Right forelimb (tissue), 1 donor: ENCODE results near the gene HNRNPUL2.
"Not testable (repeated sequence)": the region's sequence is repeated elsewhere in the genome, so short reads cannot be mapped to it uniquely, and the experiment has no call there.

Experiments
- DNase-seq: peaks from one replicate; pipeline ENCODE4 v3.0.0-alpha.2; 2018

The HNRNPUL2 gene

DNA sequence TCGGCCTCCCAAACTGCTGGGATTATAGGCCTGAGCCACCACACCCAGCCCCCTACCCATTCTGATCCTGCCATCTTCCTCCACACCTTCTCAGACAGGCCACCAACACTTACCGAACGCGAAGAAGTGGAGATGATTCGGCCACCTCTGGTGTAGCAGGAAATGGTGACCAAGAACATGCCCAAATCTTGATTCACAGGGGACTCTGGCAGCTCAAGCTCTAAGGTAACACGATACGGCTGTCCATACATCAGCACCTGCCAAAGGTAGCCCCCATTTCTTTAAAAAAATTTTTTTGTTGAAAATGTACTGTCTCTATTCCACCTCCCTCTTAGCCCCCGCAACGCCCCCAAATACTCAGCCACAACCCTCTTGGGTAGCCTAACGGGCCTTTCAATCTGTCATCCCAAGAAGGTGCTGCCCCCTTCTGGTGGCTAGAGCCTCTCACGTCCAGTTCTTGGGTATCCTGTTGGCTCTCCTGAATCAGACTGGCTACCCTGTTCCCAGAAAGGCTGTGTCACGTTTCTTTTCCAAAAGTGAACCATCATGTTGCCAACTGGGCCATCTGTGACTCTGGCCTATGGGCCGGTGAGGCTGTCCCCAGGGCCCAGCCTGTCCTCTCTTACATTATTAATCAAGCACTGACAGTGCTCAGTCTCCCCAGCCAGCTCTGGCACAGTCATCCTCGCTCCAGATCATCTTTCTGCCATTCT lies 32.6 kb downstream of the HNRNPUL2 start:
- DNase-seq, result peak; percentile 81

GRCh38 chr11:62693624-62694023 lies 33.6 kb downstream of the HNRNPUL2 start:
- DNase-seq, result not testable (repeated sequence)

DNA sequence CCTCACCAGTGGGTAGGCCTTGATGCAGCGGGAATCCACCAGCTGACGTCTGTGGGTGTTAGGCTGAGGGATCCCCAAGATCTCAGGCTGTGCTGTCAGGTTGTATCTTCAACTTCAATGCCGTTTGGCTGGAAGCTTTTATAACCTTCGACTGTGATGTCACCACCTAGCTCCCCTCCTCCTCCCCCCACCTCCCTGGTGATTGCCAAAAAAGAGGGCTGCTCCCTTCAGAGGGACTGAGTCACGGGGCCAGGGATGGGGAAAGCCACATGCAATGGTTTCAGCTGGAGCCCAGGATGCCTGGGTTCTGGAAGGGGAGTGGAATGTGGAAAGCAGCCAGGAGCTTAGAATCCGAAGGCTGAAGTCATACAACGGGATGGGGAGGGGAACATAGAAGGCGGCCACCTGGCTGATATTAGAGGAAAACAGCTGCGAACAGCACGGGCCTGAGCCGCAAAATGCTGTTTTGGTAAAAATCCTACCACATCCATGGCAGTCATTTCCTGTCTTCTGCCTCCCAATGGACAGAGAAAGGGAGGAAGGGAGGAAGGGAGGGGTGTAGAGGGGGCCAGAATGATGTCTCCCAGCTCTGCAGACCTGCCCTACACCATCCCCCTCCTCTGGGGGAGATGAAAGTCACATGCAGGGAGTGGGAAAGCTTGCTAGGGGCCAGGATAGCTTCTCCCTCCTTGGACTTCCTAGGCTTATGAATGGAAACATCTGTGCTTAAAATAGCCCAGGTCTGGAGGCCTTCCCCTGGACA lies 37.7 kb downstream of the HNRNPUL2 start, which contains the start of gene LRRN4CL:
Gene LRRN4CL (minus strand): TSS at position 110 of the 763 bp plus-strand sequence. CDS start 1,022 bp downstream, outside the sequence.
- DNase-seq, result peak; percentile 88

DNA sequence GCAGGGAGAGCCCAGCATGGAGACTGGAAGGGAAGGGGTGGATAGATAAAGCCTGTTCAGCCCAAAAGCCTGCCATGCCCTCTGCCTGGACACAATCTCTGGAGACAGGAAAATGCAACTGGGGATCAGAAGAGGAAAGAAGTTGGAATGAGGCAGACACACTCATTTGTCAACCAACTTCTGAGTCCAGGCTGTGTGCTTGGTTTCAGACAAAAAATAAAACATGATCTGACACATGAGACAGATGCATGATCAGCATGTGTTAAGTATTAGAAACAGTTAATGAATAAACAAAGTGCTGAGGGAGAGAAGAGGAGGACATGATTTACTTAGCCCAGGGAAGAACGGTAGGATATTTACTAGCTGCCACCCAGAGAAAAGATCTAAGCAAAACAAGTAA lies 38.8 kb downstream of the HNRNPUL2 start:
- no peak for DNase-seq

DNA sequence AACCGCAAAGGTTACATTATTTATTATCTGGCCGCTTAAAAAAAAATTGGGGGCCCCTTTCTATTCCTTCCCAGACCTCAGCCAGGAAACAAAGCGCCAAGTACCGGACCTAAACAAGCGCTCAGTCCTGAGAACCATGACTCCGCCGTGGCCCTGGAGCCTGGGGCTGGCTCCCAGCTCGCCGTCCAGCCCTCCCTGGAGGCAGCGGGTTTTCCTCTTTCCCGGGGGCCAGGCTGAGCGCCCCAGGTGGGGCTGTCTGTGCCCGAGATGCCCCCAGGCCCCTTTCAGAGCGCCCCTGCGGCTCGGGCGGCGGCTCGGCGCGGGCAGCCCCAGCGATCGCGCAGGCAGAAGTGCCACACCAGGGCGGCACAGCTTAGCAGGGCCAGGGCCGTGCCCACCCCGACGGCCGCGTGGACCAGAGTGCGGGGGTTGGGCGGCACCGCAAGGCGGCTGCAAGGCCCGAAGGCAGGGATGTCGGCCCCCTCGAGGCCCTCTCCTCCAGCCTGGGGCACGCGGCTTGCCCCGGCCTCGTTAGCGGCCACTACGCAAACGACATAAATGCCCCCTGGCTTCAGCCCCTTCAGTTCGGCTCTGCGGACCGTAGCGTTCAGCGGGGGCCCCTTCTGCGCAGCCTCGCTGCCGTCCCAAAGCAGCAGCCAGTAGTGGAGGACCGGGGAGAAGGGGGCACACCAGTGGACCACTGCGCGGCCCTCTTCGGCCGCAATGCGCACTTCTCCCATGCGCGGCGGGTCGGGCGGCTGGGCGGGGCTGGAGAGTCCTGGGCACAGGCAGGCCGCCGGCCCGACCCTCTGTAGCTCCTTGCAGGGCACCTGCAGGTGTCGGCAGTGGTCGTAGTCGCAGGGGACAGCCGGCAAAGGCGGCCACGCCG lies 39.5 kb downstream of the HNRNPUL2 start:
- DNase-seq, result peak; percentile 53

GRCh38 chr11:62682518-62682917 lies 44.7 kb downstream of the HNRNPUL2 start:
- no peak for DNase-seq

- DNase-seq, result peak; percentile 52
Observed at GRCh38 chr11:62680825-62681240, 46.4 kb downstream of the HNRNPUL2 start.

DNA sequence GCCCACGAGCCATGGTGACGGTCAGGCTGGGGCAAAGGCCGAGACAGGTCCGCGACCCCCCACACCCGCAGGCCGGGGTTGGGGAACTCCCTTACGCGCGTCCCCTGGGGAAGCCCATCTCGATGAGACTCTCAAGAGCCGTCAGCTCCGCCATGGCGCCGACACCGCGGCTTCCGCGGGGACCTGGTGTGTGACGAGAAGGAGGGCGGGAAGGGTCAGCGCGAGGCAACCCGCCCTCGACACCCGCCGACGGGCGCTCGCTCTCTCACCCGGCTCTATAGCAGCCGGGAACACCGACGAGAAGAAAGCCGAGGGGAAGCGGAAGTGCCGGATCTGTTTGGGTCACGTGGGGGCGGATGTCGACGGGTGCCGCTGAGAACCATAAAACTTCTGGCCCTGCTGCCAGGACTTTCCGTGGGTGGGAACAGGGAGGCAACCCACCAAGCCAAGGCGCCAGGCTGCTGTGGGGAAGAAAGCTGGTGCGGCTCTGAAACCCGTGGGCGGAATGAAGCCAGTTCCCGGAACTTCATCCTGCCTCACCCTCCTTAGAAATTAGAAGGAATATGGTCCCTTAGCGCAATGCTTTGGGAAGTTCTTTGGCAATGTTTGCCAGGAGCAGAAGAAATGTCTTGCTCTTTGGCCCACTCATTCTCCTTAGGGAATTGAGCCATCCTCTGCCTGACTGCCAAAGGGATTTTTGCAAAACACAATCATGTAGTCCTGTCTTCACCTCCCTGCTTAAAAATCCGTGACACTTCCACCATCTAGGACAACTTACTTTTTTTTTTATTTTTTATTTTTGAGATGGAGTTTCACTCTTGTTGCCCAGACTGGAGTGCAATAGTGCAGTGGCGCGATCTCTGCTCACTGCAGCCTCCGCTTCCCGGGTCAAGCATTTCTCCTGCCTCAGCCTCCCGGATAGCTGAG lies 48.2 kb downstream of the HNRNPUL2 start, which contains the start of gene UBXN1:
Gene UBXN1 (minus strand): TSS at position 304 of the 927 bp plus-strand sequence. CDS start 150 bp downstream, at position 154.
- DNase-seq, result peak; percentile 96

GRCh38 chr11:62678433-62678769 lies 48.9 kb downstream of the HNRNPUL2 start:
- no peak for DNase-seq

GRCh38 chr11:62677714-62678113 lies 49.5 kb downstream of the HNRNPUL2 start:
- no peak for DNase-seq

- DNase-seq, result no peak
Observed at GRCh38 chr11:62677156-62677555, 50.1 kb downstream of the HNRNPUL2 start.

- no peak for DNase-seq
Observed at GRCh38 chr11:62676698-62677097, 50.6 kb downstream of the HNRNPUL2 start.

GRCh38 chr11:62675415-62675814 lies 51.8 kb downstream of the HNRNPUL2 start:
- not testable (repeated sequence) for DNase-seq

- DNase-seq, result no peak
Observed at GRCh38 chr11:62673196-62673525, 54.1 kb downstream of the HNRNPUL2 start.

DNA sequence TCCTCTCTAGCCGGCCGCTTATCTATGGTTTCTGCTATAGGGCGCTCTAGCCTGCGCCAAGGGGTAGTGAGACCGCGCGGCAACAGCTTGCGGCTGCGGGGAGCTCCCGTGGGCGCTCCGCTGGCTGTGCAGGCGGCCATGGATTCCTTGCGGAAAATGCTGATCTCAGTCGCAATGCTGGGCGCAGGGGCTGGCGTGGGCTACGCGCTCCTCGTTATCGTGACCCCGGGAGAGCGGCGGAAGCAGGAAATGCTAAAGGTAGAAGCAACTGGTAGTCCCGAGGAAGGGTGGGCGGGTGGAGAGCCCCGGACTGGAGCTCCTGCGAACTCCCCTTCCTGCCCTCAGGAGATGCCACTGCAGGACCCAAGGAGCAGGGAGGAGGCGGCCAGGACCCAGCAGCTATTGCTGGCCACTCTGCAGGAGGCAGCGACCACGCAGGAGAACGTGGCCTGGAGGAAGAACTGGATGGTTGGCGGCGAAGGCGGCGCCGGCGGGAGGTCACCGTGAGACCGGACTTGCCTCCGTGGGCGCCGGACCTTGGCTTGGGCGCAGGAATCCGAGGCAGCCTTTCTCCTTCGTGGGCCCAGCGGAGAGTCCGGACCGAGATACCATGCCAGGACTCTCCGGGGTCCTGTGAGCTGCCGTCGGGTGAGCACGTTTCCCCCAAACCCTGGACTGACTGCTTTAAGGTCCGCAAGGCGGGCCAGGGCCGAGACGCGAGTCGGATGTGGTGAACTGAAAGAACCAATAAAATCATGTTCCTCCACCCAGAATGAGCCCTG lies 55.5 kb downstream of the HNRNPUL2 start, which contains the start of the genes LBHD1 and UQCC3:
Gene LBHD1 (minus strand): TSS at position 660 of the 782 bp plus-strand sequence. CDS start 2,236 bp downstream, outside the sequence.
Gene UQCC3 (plus strand): TSS at position 66 of the 782 bp plus-strand sequence. CDS start 73 bp downstream, at position 139.
- DNase-seq, result peak; percentile 89

GRCh38 chr11:62671236-62671607 lies 56.0 kb downstream of the HNRNPUL2 start:
- no peak for DNase-seq

GRCh38 chr11:62669420-62670161 lies 57.7 kb downstream of the HNRNPUL2 start:
- DNase-seq, result no peak

- no peak for DNase-seq
Observed at GRCh38 chr11:62667460-62667859, 59.8 kb downstream of the HNRNPUL2 start.

DNA sequence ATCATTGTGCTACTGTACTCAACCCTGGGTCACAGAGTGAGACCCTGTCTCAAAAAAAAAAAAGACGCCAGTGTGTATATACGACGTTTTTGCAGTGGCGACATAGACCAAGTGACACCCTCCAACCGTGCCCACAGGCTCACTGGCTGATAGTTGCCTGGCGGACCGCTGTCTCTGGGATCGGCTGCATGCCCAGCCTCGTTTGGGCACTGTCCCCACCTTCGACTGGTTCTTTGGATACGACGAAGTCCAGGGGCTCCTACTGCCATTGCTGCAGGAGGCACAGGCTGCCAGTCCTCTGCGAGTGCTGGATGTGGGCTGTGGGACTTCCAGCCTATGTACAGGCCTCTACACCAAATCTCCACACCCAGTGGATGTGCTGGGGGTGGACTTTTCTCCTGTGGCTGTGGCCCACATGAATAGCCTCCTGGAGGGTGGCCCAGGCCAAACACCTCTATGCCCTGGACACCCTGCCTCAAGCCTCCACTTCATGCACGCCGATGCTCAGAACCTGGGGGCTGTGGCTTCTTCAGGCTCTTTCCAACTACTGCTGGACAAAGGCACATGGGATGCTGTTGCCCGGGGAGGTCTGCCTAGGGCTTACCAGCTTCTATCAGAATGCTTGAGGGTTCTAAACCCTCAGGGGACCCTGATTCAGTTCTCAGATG lies 60.9 kb downstream of the HNRNPUL2 start:
- DNase-seq, result no peak
